Measurements from ENCODE around the gene MYO7B. TPM values are rescaled to one million over a fixed set of nuclear protein-coding genes. Genes with fewer than 3 reads are reported as not detected.

Gene MYO7B
- total and polyA plus RNA-seq, 8 donors, result 0.61 to 2.4 (median 1.00) TPM

GRCh38 chr2:127588241-127588640, 52.8 kb downstream of the MYO7B start:
- intact Hi-C loops (cut with DNase I), result no loop called here
- Histone ChIP-seq H3K36me3 (no peaks in the 10 kb centered on the region), H3K27ac (no peak overlapping the region), H3K4me1 (no peaks in the 10 kb centered on the region), H3K9me3 (no peaks in the 10 kb centered on the region), H3K27me3 (no peaks in the 10 kb centered on the region), H3K4me3 (no peak overlapping the region)
- ATAC-seq (no peak), DNase-seq (no peak)
- TF ChIP-seq, protein P1, sequence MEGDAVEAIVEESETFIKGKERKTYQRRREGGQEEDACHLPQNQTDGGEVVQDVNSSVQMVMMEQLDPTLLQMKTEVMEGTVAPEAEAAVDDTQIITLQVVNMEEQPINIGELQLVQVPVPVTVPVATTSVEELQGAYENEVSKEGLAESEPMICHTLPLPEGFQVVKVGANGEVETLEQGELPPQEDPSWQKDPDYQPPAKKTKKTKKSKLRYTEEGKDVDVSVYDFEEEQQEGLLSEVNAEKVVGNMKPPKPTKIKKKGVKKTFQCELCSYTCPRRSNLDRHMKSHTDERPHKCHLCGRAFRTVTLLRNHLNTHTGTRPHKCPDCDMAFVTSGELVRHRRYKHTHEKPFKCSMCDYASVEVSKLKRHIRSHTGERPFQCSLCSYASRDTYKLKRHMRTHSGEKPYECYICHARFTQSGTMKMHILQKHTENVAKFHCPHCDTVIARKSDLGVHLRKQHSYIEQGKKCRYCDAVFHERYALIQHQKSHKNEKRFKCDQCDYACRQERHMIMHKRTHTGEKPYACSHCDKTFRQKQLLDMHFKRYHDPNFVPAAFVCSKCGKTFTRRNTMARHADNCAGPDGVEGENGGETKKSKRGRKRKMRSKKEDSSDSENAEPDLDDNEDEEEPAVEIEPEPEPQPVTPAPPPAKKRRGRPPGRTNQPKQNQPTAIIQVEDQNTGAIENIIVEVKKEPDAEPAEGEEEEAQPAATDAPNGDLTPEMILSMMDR (IDR thresholded peaks at IDR 0.05), result no peak

DNA sequence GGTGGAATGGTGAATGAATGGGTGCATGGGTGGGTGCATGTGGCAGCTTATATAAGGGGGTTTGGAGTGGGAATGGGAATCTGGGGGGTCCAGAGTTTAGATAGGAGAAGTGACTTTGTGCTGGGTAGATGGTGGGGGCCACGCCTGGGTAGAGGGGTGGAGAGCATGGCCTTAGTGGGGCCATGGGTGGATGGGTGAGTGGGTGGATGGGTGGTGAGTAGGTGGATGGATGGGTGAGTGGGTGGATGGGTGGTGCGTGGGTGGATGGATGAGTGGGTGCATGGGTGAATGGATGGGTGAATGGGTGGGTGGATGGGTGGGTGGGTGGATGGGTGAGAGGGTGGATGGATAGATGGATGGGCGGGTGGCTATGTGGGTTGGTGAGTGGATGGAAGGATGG, 53.9 kb downstream of the MYO7B start:
- no peak for DNase-seq
- Histone ChIP-seq H3K27me3 (no peaks in the 10 kb centered on the region), H3K4me1 (no peaks in the 10 kb centered on the region), H3K9me3 (no peaks in the 10 kb centered on the region), H3K36me3 (no peaks in the 10 kb centered on the region), H3K4me3 (no peak overlapping the region), H3K27ac (no peak overlapping the region)
- TF ChIP-seq, protein P1 (IDR thresholded peaks at IDR 0.05), result no peak
- intact Hi-C loops (cut with DNase I), result no loop called here
- ATAC-seq, result no peak

GRCh38 chr2:127589841-127590240, 54.4 kb downstream of the MYO7B start:
- Histone ChIP-seq H3K4me3 (no peak overlapping the region), H3K27me3 (no peaks in the 10 kb centered on the region), H3K4me1 (no peaks in the 10 kb centered on the region), H3K9me3 (no peaks in the 10 kb centered on the region), H3K36me3 (no peaks in the 10 kb centered on the region), H3K27ac (no peak overlapping the region)
- intact Hi-C loops (cut with DNase I), result no loop called here
- ATAC-seq (no peak), DNase-seq (no peak)
- TF ChIP-seq, protein P1 (IDR thresholded peaks at IDR 0.05), result no peak

GRCh38 chr2:127590386-127591190, 55.1 kb downstream of the MYO7B start:
- Histone ChIP-seq H3K27me3 (no peaks in the 10 kb centered on the region), H3K27ac (no peak overlapping the region), H3K9me3 (no peaks in the 10 kb centered on the region), H3K36me3 (no peaks in the 10 kb centered on the region), H3K4me1 (no peaks in the 10 kb centered on the region), H3K4me3 (no peak overlapping the region)
- TF ChIP-seq, protein P1 (IDR thresholded peaks at IDR 0.05), result no peak
- intact Hi-C loops (cut with DNase I), result no loop called here
- DNase-seq (no peak), ATAC-seq (no peak)

DNA sequence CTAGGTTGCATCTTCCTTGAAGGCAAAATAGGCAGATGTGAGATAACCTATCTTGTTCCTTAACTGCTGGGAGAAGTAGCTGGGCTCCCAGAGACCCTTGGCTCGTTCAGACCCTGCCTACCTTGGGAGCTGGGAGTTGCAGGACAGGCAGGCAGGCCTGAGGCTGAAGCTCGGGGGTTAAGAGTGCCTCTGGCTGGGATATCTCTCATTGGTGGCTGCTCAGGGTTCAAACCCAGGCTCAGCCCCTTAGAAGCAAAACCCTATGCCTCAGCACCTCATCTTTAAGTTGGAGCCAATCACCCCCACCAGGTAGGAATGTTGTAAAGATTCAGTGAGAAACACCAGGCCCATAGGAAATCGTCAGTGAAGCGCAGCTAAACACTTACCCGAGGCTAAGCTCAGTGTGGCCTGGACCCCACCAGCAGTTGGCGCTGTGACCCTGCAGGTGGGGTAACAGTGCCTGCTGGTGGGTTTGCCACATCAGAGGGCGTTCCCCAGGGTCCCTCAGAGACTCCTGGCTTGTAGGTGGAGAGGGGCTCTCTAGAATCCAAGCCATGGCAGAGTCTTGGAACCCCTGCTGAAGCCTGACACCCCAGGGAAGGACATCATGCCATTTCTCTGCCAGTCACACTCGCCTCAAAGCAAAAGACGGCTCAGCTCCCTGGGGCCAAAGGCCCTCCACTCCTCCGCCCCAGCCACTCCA, 55.9 kb downstream of the MYO7B start:
- ATAC-seq (peak; percentile 94), DNase-seq (peak; percentile 14 to 87 (median 59))
- H3K9me3 ChIP-seq, result no peaks in the 10 kb centered on the region
- H3K4me1 ChIP-seq, result no peaks in the 10 kb centered on the region
- H3K4me3 ChIP-seq, result no peak overlapping the region
- H3K27ac ChIP-seq, result no peak overlapping the region
- H3K27me3 ChIP-seq, result no peaks in the 10 kb centered on the region
- H3K36me3 ChIP-seq, result no peaks in the 10 kb centered on the region
- intact Hi-C loops (cut with DNase I), result no loop called here
- TF ChIP-seq, protein P1 (IDR thresholded peaks at IDR 0.05), result peak; percentile 64 to 88
